Ectodermal cell (in vitro differentiated cells): ENCODE data around the gene ANKRD49.
"Not testable (repeated sequence)": the region's sequence is repeated elsewhere in the genome, so short reads cannot be mapped to it uniquely, and the experiment has no call there.

Experiments used
- H3K27ac ChIP-seq: 2 replicates; pipeline ENCODE4 v1.7.0; 2013; ENCODE audit warnings: mild to moderate bottlenecking, low read depth, low read length; ENCODE audit not compliant: insufficient read depth, poor library complexity, severe bottlenecking
- H3K27me3 ChIP-seq: 2 replicates; pipeline ENCODE4 v1.7.0; 2013; ENCODE audit warnings: mild to moderate bottlenecking, low read length; ENCODE audit not compliant: insufficient read depth, control insufficient read depth, poor library complexity, severe bottlenecking
- H3K36me3 ChIP-seq: one replicate; pipeline ENCODE4 v1.7.0; 2013; ENCODE audit warnings: low read length; ENCODE audit not compliant: control insufficient read depth, insufficient read depth
- H3K4me1 ChIP-seq: one replicate; pipeline ENCODE4 v1.7.0; 2013; ENCODE audit warnings: low read length; ENCODE audit not compliant: control insufficient read depth, insufficient read depth
- H3K4me3 ChIP-seq: 2 replicates; pipeline ENCODE4 v1.7.0; 2013; ENCODE audit warnings: low read depth, low read length, control low read depth; ENCODE audit not compliant: insufficient read depth
- H3K9me3 ChIP-seq: 2 replicates; pipeline ENCODE4 v1.7.0; 2013; ENCODE audit warnings: mild to moderate bottlenecking, low read length, moderate library complexity; ENCODE audit not compliant: control insufficient read depth
- WGBS, 2 experiments: methylation state at CpG; one replicate each; pipeline ENCODE4 v1.1.7; 2013; ENCODE audit warnings: missing lambda C conversion rate in 2 of 2; 5-methylcytosine and 5-hydroxymethylcytosine counted together

Gene ANKRD49

DNA sequence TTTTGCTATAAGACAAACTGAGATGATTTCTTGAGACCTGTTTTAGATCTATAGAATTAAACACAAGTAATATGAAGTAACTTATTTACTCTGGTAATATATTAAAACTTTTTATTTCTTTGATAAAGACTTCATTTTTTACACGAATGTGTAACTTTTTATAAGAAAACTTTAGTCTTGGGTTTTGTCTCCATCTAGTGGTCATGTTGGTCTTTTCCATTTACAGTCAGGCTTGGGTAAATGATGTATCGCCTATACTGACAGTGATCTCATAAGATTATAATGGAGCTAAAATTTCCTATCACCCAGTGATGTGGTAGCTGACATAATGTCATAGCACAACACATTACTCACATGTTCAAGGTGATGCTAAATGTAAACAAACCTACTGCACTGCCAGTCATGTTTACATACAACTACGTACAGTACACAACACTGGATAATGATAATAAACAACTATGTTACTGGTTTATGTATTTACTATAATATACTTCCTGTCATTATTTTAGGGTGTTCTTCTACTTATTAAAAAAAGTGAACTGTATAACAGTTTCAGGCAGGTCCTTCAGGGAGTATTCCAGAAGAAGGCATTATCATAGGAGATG lies 11.0 kb downstream of the ANKRD49 start:
- Histone ChIP-seq H3K27me3 (no peaks in the 10 kb centered on the region), H3K27ac (no peak overlapping the region), H3K9me3 (no peaks in the 10 kb centered on the region), H3K4me1 (no peaks in the 10 kb centered on the region), H3K4me3 (no peak overlapping the region), H3K36me3 (no peaks in the 10 kb centered on the region)
- 20 to 38% methylated on average over 1 to 3 of the region's 3 CpGs for WGBS, 2 experiments

DNA sequence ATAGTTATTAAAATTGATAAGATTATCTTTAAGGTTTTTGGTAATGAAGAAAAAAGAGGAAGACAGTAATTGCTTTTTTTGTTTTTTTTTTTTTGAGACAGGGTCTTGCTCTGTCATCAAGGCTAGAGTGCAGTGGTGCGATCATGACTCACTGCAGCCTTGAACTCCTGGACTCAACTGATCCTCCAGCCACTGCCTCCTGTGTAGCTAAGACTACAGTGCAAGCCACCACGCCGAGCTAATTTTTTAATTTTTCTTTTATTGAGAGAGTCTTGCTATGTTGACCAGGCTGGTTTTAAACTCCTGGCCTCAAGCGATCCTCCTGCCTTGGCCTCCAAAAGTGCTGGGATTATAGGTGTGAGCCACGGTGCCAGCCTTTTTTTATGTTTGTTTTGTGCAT lies 12.7 kb downstream of the ANKRD49 start:
- not testable (repeated sequence) for H3K36me3 ChIP-seq, H3K27me3 ChIP-seq, H3K4me3 ChIP-seq, H3K4me1 ChIP-seq, H3K9me3 ChIP-seq, H3K27ac ChIP-seq
- 89 to 97% methylated on average over 4 of the region's 5 CpGs for WGBS, 2 experiments

DNA sequence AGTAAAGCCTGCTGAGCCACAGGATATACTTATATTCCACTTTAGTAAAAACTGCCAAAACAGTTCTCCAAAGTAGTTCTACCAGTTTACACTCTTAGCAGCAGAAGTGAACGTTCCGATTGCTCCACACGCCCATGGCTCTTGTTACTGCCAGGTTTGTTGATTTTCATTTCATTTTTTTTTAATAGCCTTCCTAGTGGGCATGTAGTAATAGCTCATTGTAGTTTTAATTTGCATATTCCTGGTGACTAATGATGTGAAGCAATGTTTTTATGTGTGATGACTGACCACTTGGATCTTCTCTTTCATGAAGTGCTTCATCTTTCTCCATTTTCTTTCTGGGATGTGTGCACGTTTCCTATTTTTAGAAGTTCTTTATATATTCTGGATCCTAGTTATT lies 13.7 kb downstream of the ANKRD49 start:
- Histone ChIP-seq H3K4me3 (no peak overlapping the region), H3K9me3 (no peaks in the 10 kb centered on the region), H3K27ac (no peak overlapping the region), H3K36me3 (no peaks in the 10 kb centered on the region), H3K4me1 (peaks cover 3% of the 10 kb centered on the region), H3K27me3 (peaks cover 11% of the 10 kb centered on the region)
- 78 to 82% methylated on average over 3 to 4 of the region's 4 CpGs for WGBS, 2 experiments

- no peaks in the 10 kb centered on the region for H3K36me3 ChIP-seq
- H3K9me3 ChIP-seq = no peaks in the 10 kb centered on the region
- peaks cover 3% of the 10 kb centered on the region for H3K4me1 ChIP-seq
- H3K27me3 ChIP-seq = peaks cover 33% of the 10 kb centered on the region
- H3K4me3 ChIP-seq = peak within 1 kb of the TSS; percentile 48
- WGBS, 2 experiments = 21% methylated on average over 52 to 53 of the region's 53 CpGs
- no peak within 1 kb of the TSS for H3K27ac ChIP-seq
These were observed 18.4 kb downstream of the ANKRD49 start, which contains the start of gene C11orf97 for GRCh38 chr11:94511932-94512781. TSS of gene C11orf97 (plus strand) at chr11:94512461. CDS start at chr11:94512529, 68 bp downstream.

DNA sequence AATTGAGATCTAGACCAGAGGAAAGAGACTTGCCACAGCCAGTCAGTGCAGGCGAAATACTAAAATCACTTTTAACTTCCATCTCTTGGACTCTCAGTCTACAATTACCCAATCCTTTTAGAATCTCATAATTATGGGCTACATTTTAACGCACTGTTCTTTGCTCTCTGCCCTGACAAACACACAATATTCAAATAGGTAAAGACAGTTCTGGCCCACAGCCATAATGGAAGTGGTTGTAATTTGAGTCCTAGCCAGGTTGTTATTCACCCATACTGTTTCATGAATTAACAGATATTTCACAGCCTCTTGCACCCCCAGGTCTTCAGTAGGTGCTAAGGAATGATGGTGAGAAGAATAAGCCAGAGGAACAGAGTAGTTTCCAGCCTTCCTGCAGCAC lies 19.3 kb downstream of the ANKRD49 start:
- no peak overlapping the region for H3K4me3 ChIP-seq
- no peak overlapping the region for H3K27ac ChIP-seq
- no peaks in the 10 kb centered on the region for H3K9me3 ChIP-seq
- H3K36me3 ChIP-seq = no peaks in the 10 kb centered on the region
- peaks cover 3% of the 10 kb centered on the region for H3K4me1 ChIP-seq
- 93 to 98% methylated on average over 2 of the region's 2 CpGs for WGBS, 2 experiments
- H3K27me3 ChIP-seq = peaks cover 33% of the 10 kb centered on the region

- H3K9me3 ChIP-seq = no peaks in the 10 kb centered on the region
- peaks cover 33% of the 10 kb centered on the region for H3K27me3 ChIP-seq
- WGBS, 2 experiments = 71 to 78% methylated on average over 1 to 2 of the region's 2 CpGs
- no peak overlapping the region for H3K4me3 ChIP-seq
- H3K36me3 ChIP-seq = no peaks in the 10 kb centered on the region
- peaks cover 3% of the 10 kb centered on the region for H3K4me1 ChIP-seq
- H3K27ac ChIP-seq = no peak overlapping the region
These were observed 21.6 kb downstream of the ANKRD49 start for GRCh38 chr11:94515398-94515797.

DNA sequence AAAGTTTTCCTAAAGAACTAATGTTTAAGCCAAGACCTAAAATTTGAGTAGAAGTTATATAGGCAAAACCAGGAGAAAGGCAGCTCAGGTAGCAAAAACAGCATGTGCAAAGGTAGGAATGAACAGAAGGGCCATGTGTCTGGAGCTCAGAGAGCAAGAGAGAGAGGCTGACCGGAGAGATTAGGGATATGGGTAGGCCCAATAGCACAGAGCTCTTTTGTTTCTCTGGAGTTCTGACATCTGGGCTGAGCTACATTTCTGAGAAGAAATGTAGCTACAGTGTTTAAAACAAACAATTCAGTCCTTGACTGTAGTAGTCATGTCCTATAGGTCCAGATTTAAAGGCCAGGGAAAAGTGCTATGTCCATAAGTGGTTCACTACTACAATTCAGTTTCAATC lies 22.9 kb downstream of the ANKRD49 start:
- 30 to 41% methylated on average over 1 of the region's 1 CpG for WGBS, 2 experiments

DNA sequence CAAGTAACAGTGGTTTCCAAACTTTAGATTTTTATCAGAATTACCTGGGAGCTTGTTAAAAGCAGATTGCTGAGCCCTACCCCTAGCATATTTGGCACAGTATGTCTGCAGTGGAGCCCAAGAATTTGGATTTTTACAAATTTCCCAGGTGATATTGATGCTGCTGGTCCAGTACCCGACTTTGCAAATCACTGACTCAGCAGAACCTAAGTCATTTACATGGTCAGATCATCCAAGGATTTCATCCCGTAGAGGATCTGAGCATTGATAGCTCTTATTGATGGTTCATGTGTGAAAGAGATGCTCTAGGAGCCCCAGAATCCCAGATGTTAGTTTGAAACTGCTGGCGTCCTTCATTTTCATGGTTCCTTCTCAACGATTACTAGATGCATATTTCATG lies 24.5 kb downstream of the ANKRD49 start:
- WGBS, 2 experiments = 89 to 91% methylated on average over 4 of the region's 4 CpGs
- Histone ChIP-seq H3K27me3 (peaks cover 14% of the 10 kb centered on the region), H3K4me3 (no peak overlapping the region), H3K9me3 (no peaks in the 10 kb centered on the region), H3K27ac (no peak overlapping the region), H3K36me3 (no peaks in the 10 kb centered on the region), H3K4me1 (no peaks in the 10 kb centered on the region)

More for the DNA sequence above, 22.9 kb downstream of the ANKRD49 start:
- H3K36me3 ChIP-seq = no peaks in the 10 kb centered on the region
- H3K4me1 ChIP-seq = peaks cover 3% of the 10 kb centered on the region
- H3K4me3 ChIP-seq = no peak overlapping the region
- no peak overlapping the region for H3K27ac ChIP-seq
- no peaks in the 10 kb centered on the region for H3K9me3 ChIP-seq
- peaks cover 30% of the 10 kb centered on the region for H3K27me3 ChIP-seq

DNA sequence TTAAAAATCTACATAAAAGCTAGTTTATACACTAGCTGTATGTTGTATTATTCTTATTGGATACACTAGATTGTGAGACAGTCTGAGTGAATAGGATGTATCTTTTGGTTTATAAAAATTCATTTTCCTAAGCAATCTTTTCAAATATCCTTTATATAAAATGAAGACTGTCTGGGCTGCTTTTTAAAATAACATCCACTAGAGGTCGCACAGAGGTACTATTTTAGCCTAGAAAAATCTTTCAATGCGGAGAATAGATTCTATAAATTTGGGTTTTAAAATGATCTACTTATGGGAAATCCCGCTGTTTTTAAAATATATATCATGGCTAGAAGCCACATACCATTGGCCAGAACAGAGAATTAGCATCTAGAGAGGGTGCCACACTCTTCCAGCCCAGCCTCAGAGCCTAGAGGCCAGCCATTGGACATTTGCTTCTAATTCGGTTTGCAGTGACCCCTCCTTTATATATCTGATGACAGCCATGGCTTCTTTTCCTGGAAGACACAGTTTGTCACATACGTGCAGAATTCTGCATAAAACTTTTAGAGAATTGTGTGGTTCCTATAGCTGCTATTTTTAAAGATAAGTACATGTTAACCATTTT lies 25.8 kb downstream of the ANKRD49 start:
- WGBS, 2 experiments = 38 to 39% methylated on average over 3 to 5 of the region's 5 CpGs
- peaks cover 1% of the 10 kb centered on the region for H3K27me3 ChIP-seq

DNA sequence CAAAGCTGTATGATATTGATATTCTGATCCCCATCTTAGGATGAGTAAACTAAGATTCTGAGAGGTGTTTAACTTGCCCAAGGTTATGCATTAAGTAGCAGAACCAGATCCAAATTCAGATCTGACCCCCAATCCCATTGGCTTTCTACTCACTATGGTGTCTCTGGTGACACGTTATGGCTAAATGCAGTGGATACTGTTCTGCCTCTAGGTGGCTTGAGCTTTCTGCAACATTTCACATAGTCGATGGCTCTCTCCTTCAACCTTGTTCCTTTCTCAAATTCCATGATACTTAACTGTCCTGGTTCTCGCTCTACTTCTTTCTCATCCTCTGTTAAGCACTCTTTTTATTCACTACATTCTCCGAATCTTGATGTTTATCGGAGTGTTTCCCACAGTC lies 27.9 kb downstream of the ANKRD49 start:
- Histone ChIP-seq H3K4me1 (no peaks in the 10 kb centered on the region), H3K9me3 (no peaks in the 10 kb centered on the region), H3K4me3 (no peak overlapping the region), H3K36me3 (no peaks in the 10 kb centered on the region), H3K27ac (no peak overlapping the region), H3K27me3 (no peaks in the 10 kb centered on the region)
- WGBS, 2 experiments = 67 to 69% methylated on average over 5 of the region's 5 CpGs

More for the DNA sequence above, 25.8 kb downstream of the ANKRD49 start:
- H3K27ac ChIP-seq = no peak overlapping the region
- H3K4me3 ChIP-seq = no peak overlapping the region
- H3K9me3 ChIP-seq = no peaks in the 10 kb centered on the region
- H3K4me1 ChIP-seq = no peaks in the 10 kb centered on the region
- H3K36me3 ChIP-seq = no peaks in the 10 kb centered on the region
